NCI-H446 (cell line): ENCODE measurements around the gene TRIM56.

Source experiments
- DNase-seq, 2 experiments: peaks; one replicate each; lab custom pipeline; 2025; lab: John Stamatoyannopoulos, UW

Gene TRIM56

GRCh38 chr7:101133621-101134398, 48.5 kb downstream of the TRIM56 start:
- DNase-seq, result no peak

GRCh38 chr7:101134399-101134980, 49.2 kb downstream of the TRIM56 start:
- DNase-seq, result no peak

GRCh38 chr7:101137651-101138212, 52.5 kb downstream of the TRIM56 start:
- DNase-seq, result no peak

GRCh38 chr7:101138213-101138870, 53.1 kb downstream of the TRIM56 start:
- DNase-seq, result peak; percentile 16 to 58

- DNase-seq, result no peak
Measured at GRCh38 chr7:101140339-101140699, 55.0 kb downstream of the TRIM56 start.

GRCh38 chr7:101140746-101141382, 55.6 kb downstream of the TRIM56 start:
- no peak for DNase-seq
